Astrocyte (in vitro differentiated cells and primary cell): ENCODE measurements around the gene PARP8.

Source experiments
- CTCF ChIP-seq: IDR thresholded peaks from 2 replicates; pipeline ENCODE4 v1.5.1; 2011; ENCODE audit warnings: low read depth, mild to moderate bottlenecking, inconsistent platforms, low read length, moderate library complexity; ENCODE audit not compliant: insufficient read depth
- EZH2 ChIP-seq: IDR thresholded peaks from 2 replicates; pipeline ENCODE4 v1.6.1; 2012; ENCODE audit warnings: mild to moderate bottlenecking, low read length, inconsistent platforms; ENCODE audit not compliant: insufficient read depth

DNA sequence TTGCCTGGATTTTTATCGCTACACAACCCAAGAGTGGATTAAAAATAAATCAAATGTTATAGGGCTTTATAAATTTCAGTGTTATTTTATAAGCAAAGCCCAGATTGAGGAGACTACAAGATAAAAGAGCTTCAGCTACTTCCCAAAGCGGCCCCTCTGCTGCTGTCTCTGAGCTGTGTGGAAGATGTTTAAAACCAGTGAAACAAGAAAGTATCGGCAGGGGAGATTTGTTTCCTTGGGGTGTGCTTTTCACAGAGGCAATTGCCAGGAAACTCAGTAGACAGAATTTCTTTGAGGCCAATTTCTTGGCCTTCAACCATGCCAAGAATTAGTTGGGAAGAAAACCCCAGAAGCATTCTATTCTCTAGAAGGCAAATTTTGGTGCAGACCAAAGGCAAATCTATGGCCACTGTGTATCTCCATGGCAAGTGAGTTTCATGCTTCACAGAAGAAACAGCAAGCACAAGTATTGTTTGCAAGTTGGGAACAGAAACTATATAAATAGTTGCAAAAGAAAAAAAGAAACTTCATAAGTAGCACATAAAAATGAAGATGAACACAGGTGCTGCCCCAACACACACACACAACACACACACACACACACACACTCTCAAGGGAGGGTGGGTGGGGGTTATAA, 197.2 kb downstream of the PARP8 start:
- TF ChIP-seq EZH2 (no peak), CTCF (no peak)
